ENCODE measurements around the gene SPDYE16.
A peak's percentile ranks its signal among the peaks of the same experiment; 100 is the strongest.
"Not testable (repeated sequence)": the region's sequence is repeated elsewhere in the genome, so short reads cannot be mapped to it uniquely, and the experiment has no call there.

The SPDYE16 gene

GRCh38 chr7:76549855-76550248 lies 6.8 kb upstream of the SPDYE16 start:
- not testable (repeated sequence) for DNase-seq (ENCODE audit: low read depth)

GRCh38 chr7:76549025-76549854 lies 6.1 kb upstream of the SPDYE16 start:
- peak; percentile 25 for DNase-seq (ENCODE audit: low read depth)

GRCh38 chr7:76531643-76532042 lies 11.5 kb downstream of the SPDYE16 start:
- not testable (repeated sequence) for DNase-seq (ENCODE audit: low read depth)

GRCh38 chr7:76526183-76526582 lies 16.9 kb downstream of the SPDYE16 start:
- not testable (repeated sequence) for DNase-seq (ENCODE audit: low read depth)

- DNase-seq (ENCODE audit: low read depth), result not testable (repeated sequence)
Measured at GRCh38 chr7:76516932-76517331, 26.2 kb downstream of the SPDYE16 start.

- no peak for DNase-seq (ENCODE audit: low read depth)
Measured at GRCh38 chr7:76515999-76516443, 27.1 kb downstream of the SPDYE16 start.

GRCh38 chr7:76514926-76515771 lies 27.9 kb downstream of the SPDYE16 start:
- no peak for DNase-seq (ENCODE audit: low read depth)

- DNase-seq (ENCODE audit: low read depth), result no peak
Measured at GRCh38 chr7:76513817-76514799, 29.0 kb downstream of the SPDYE16 start.

GRCh38 chr7:76512941-76513816 lies 29.9 kb downstream of the SPDYE16 start:
- no peak for DNase-seq (ENCODE audit: low read depth)

GRCh38 chr7:76511911-76512885 lies 30.9 kb downstream of the SPDYE16 start:
- DNase-seq (ENCODE audit: low read depth), result not testable (repeated sequence)

GRCh38 chr7:76511200-76511910 lies 31.7 kb downstream of the SPDYE16 start:
- DNase-seq (ENCODE audit: low read depth), result not testable (repeated sequence)

GRCh38 chr7:76509931-76510877 lies 32.9 kb downstream of the SPDYE16 start, which contains the start of gene UPK3B:
Gene UPK3B, plus strand, starts transcription at chr7:76510552. Its CDS starts 101 bp downstream, at chr7:76510653.
- no peak for DNase-seq (ENCODE audit: low read depth)

- no peak for DNase-seq (ENCODE audit: low read depth)
Measured at GRCh38 chr7:76507723-76508406, 35.2 kb downstream of the SPDYE16 start.

- not testable (repeated sequence) for DNase-seq (ENCODE audit: low read depth)
Measured at GRCh38 chr7:76506643-76507042, 36.5 kb downstream of the SPDYE16 start.

GRCh38 chr7:76506081-76506440 lies 37.0 kb downstream of the SPDYE16 start:
- DNase-seq (ENCODE audit: low read depth), result no peak

- DNase-seq (ENCODE audit: low read depth), result no peak
Measured at GRCh38 chr7:76505168-76506080, 37.7 kb downstream of the SPDYE16 start.

Data from HS-5 (cell line).